Stimulated activated CD8-positive, alpha-beta memory T cell treated with anti-CD3 and anti-CD28 coated beads, Interleukin-15, amount 100 ng/mL, for 48 hours (primary cell): Measurements from ENCODE around the gene EFL1.
A peak's percentile ranks its signal among the peaks of the same experiment; 100 is the strongest.
"Not testable (repeated sequence)": the region's sequence is repeated elsewhere in the genome, so short reads cannot be mapped to it uniquely, and the experiment has no call there.

Experiments
- DNase-seq, 2 donors: peaks; one replicate each; pipeline ENCODE4 v3.0.0-alpha.2; 2020; ENCODE audit warnings: low read depth in 2 of 2

The EFL1 gene

DNA sequence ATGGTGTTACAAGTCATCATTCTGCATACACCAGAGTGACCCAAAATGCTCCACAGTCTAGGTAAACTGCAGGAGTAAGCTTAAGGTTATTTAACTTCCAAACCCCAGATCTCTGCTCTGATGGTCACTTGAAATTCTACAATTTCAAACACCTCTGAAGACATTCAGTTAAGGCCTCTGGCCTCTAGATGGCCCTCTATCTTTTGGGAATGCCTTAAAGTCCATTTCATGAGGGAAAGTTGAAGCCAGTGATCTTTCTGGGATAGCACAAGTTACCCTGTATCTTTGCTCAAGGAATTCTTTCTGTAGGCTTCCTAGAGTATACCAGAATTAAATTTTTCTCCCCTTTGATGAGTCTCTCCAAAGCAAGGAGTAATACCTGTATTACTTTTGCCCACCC lies 18.7 kb upstream of the EFL1 start:
- DNase-seq = not testable (repeated sequence)

DNA sequence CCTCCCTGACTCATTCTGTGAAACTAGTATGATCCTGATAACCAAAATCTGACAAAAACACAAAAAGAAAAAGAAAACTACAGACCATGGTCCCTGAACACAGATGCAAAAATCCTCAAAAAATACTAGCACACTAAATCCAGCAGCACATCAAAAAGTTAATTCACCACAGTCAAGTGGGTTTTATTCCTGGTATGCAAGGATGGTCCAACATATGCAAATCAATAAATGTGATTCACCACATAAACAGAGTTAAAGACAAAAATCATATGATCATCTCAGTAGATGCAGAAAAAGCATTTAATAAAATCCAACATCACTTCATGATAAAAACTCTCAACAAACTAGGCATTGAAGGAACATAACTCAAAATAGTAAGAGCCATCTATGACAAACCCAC lies 12.9 kb upstream of the EFL1 start:
- DNase-seq = no peak

DNA sequence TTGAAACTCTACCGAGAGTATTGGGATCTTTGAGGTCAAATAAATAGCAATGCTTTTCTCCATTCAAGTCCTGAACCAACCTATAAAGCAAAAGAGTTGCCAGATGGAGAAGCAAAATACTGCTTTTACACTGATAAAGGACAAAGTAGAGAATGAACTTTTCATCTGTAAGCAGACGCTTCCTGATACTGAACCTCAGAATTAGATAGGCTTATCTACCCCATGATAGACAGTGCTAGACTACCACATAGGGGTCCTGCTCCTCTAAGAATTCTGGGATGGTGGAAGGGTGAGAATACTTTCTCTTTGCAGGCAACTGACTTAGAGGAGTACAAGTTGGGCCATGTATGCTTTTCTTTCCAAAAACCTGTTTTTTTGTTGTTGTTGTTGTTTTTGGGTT lies 9.6 kb upstream of the EFL1 start:
- no peak for DNase-seq

DNA sequence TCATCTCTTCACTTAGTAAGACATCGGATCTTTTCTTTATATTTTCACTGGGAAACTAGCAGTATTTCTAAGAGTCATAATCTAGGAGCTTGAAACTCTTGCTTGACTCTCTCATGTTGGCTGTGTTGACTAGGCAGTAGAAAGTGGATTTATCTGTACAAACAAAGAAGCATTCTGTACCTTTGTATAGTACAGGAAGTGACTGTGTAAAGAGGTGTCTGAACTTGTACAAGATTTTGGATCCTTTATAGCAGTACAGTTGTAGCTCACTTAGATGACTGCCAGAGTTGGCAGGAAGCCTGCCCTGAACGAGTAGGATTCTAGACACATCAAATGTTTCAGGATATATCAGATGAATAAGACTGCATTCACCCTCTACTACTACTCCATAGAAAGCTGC lies 5.9 kb upstream of the EFL1 start:
- not testable (repeated sequence) for DNase-seq

DNA sequence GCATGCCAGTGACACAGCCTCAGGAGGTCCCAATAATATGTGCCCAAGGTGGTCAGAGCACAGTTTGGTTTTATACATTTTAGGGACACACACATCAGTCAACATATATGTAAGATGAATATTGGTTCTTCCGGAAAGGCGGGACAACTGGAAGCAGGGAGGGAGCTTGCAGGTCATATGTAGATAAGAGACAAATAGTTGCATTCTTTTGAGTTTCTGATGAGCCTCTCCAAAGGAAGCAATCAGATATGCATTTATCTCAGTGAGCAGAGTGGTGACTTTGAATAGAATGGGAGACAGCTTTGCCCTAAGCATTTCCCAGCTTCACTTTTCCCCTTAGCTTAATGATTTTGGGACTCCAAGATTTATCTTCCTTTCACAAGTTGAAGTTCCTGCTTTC lies 4.6 kb upstream of the EFL1 start:
- not testable (repeated sequence) for DNase-seq

DNA sequence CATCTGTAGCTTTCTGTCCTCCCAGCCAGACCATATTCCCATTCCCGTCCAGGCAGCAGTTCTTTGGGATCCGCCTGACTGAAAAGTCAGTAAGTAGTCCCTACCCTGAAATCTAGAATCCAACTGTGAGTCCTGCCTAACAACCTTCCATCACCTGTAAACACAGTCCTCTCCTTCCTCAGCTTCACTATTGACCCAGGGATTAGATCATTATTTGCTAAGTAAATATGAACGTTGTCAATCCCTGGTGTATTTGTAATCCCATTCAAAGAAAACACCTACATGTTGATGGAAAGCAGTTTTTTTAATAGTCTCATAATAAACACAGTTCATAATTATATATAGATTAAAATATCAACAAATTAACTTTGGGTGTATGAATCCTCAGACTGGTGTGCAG lies 816 bp upstream of the EFL1 start:
- no peak for DNase-seq

DNA sequence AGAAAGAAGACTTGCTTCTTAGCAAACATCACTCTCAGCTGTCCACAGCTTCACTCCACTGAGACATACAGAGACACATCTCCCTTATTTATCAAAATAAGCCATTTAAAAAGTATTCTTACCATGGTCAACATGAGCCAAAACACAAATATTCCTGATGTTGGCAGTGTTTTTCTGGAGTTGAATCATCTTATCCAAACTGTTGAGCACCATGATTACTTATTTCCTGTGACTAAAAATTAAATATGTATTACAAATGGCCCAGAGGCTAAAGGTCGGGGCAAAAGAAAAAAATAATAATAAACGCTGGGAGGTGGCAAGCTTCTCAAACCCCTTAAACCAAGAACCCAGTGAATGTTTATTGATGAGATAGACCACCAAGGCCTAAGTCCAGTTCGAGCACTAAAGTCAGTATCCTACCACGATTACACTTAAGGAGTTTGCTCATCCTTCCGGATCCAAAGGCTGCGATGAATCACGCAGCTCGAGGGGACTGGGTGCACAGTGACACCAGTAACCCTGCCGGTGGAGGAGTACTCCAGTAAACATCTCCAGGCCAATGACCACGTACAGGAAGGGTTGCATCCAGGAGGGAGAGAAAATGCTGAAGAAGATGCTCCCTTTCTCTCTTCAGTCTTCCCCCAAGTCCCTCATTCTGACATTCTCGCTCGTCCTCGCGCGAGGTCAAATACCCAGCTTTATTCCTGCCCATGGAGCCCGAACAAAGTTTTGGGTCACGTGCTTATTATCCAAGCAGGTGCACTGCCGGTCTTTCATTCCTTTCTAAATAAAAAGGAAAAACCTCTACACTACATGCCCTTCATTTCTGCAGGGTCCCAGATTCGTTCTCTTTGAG lies 740 bp downstream of the EFL1 start:
- DNase-seq = peak; percentile 12 to 37

DNA sequence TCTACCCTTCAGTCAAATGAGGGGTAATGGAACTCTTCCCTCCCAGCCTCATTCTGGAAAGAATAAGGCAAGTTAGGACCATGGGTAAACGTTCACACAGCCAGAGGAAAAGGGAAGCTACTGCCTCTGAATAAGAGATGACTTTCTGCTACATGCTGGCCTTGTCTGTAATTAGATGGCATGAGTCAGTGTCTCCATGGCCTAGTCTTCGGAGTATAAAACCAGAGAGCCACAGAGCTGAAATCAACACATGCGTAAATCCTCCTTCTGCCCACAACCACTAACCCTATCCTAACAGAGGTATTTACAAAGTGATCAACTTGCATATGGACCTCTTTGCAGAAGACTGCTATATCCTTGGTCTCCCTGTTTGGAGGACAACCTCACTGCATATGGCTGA lies 14.3 kb downstream of the EFL1 start:
- DNase-seq = not testable (repeated sequence)

DNA sequence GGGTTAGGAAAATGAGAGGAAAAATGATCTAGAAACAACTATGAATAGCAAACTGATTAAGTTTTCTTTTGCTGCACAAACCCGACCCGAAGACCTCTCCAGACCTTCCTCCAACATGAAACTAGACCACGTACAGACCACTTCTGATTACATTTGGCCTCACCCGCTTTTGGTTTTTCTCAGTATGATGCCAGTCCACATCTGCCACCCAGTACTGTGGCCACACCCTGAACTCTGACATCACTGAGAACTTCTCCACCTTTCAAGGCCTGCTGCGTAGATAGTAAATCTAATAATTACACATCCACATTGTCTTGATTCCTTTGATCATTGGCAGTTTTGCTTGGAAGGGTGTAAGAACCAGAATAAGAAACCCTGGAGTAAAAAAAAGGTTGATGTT lies 16.6 kb downstream of the EFL1 start:
- DNase-seq = not testable (repeated sequence)

DNA sequence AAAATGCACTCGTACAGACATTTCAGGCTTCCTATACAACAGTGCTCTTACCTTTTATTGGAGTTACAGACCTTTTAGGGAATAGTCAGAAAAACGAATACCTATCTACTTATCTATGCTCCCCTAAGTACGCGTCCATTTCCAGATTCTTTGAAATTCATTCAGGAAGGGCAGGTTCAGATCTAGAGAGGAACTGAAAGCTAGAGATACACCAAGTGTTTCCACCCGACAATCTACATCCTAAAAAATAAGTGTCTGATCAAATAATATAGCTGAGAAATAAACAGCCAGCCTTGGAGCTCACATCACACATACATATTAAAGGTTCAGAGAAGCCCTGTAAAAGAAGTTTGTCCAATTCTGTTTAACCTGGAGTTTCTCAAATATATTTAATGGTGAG lies 18.9 kb downstream of the EFL1 start:
- not testable (repeated sequence) for DNase-seq

DNA sequence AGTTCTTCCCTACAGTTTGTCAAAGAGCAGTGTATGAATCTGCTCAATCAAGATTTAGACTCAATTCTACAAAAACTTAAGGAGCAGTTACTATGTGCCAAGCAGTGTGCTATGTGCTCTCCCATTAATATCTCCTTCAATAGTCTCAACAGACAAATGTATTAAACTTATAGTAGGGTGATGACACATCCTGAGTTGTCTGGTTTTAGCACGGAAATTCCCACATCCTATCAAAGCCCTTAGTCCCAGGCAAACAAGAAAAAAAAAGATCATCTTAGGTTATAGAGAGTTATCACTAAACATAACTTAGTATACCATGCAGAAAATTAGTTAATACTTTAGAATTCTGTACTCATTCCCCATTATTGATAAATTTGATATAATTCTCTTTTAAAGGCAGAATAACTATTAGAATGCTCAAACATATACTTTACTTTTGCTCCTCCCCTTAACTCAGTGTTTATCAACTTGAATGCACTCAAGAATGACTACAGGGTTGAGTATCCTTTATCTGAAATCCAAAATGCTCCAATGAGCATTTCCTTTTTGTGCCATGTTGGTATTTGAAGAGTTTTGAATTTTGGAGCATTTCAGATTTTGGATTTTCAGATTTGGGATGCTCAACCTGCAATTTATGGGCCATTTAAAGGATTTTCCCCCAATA lies 20.6 kb downstream of the EFL1 start:
- DNase-seq = not testable (repeated sequence)

DNA sequence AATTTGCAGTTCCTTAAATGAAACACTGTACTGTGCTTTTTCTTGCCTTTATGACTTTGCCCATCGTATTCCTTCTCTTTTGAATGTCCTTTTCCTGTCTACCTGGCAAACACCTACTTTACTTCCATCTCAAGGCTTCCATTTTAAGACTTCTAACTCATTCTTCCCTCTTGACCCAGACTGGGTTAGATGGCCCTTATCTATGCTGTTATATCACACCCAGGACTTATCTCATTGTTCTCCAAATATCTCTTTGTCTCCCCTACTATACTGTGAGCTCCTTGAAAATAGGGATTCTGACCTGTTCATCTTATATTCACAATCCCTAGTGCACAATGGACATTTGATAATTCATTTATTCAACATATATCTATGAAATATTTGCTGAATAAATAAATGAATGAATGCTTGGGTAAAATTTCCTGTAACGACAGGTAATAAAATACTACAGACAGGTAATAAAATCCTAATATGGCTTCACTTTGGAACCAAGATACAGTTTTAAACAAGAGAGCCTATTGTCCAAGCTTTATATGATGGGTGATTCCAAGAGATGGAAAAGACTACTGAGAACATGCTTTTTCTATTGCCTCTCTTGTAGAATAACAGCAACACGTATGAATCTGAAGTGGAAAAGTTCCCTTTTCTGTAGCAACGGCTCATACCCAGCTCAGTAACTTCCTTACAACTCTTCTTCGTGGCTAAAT lies 22.7 kb downstream of the EFL1 start:
- DNase-seq = no peak

DNA sequence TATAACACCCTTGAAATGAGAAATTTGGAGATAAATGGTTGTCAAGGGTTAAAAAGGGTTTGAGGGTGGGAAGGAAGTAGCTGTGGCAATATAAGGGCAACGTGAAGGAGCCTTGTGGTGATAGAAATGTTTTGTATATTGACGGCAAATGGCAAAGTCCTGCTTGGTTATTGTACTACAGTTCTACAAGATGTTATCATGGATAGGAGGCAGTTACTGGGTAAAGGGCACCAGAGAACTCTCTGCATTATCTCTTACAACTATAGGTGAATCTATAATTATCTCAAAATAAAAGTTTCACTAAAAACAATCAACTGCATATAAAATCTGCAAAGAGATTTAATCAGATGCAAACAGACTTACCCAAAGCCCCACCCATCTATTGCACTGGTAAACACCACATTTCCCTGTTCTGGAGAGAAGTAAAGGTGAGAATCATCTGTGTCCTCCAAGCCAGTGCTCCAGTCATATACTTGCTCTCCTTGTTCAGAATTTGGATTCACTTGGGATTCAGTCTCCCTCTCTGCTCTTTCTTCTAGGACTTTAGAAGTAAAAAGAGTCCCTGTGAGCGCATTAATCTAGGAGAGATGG lies 24.5 kb downstream of the EFL1 start:
- not testable (repeated sequence) for DNase-seq

DNA sequence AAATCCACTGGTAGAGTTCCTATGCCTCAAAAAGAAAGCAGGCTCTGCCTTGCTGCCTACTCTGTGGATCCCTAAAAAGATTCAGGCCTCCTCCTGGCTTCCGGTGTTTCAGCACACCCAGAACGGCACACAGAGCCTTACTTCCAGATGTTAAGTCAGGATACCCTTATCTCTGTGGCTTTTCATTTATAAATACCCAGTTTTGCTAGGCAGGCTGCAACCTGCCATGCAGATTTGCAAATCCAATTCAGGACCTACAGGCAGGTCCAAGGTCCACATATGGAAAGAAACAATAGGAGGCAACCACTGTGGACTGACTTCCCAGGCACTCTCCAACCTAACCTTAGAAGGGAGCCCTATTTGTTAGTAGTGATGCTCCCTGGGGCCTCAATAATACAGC lies 30.7 kb downstream of the EFL1 start:
- DNase-seq = no peak

DNA sequence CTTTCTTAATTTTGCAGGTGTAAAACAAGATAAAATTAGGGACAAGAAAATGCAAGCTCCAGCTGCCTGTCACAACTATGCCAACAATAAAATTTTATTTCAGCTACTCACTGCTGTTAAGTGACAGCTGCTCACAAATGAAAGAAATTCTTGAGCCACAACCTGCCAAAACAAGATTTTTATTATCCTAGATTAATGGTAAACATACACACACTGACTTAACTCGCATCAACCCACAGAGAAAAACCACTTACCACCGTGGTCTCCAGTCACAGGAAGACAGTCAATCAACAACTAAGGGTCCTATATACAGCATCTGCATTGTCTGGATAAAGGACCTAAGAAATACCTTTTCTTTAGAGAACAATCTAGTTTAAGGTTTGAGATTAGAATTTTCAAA lies 31.3 kb downstream of the EFL1 start:
- no peak for DNase-seq

DNA sequence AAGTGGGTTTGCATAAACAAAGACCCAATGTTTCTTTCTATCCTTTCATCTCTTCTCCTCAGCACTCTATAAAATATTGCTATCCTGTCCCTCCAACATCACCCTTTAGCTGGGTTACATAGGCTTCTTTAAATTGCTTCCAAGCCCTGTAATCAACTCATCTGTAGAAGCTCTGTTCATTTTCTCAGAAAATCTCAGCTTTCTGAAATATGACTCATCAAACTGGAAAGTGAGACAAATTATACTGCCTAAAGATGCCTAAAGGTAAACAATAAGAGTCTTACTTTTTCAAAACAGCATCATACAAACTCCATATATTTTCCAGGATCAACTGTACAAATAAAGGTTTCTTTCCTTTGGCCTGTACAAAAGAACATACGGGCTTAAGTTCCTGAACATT lies 33.8 kb downstream of the EFL1 start:
- DNase-seq = no peak

DNA sequence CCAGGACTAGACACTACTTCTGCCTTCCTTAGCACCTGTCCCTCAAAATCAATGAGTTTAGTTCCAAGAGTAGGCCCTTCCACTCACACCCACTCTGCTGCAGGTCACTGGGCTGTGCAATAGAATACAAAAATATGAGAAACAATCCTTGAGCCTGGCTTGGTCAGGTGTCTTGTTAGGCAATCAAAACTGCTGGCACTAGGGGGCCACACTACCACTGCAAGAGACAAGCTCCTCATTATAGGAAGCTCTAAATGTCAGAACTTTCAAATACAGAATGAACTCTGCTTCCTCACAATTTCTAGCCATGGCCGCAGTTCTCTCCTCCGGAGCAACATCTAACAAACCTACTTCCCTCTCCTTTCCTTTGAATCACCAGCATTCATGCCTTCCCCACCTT lies 41.0 kb downstream of the EFL1 start:
- DNase-seq = not testable (repeated sequence)

DNA sequence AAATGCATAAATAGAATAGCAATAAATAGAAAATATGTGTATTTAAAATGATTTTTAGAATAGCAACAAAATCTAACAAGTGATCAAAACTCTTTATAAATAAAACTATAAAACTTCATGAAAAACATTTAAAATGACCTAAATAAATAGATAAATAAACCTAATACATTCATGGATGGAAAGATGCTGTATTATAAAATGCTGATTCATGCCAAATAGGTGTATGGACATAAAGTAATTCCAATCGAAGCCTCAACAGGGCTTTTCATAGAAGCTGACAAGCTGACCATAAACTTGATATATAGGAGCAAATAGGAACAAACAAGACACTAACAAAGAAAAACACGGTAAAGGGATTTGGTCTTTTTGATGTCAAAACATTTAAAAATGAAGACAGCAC lies 46.4 kb downstream of the EFL1 start:
- not testable (repeated sequence) for DNase-seq

DNA sequence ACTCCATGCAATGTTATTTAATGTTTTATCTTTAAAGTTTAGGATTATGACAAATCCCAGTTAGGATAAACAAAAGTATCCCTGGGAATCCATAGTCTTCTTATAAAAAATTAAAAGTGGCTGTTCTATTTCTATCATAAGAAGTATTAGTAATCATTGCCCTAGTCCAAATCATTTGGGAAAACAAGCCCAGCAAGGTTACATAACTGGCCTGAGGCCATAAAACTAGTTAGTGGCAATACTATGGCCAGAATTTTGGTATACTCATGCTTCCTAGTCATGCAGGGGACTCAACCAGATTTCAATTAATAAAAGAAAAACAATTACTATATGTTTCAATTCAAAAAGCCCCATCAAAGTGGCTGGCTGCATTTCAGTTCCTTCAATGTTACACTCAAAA lies 50.3 kb downstream of the EFL1 start:
- DNase-seq = not testable (repeated sequence)

DNA sequence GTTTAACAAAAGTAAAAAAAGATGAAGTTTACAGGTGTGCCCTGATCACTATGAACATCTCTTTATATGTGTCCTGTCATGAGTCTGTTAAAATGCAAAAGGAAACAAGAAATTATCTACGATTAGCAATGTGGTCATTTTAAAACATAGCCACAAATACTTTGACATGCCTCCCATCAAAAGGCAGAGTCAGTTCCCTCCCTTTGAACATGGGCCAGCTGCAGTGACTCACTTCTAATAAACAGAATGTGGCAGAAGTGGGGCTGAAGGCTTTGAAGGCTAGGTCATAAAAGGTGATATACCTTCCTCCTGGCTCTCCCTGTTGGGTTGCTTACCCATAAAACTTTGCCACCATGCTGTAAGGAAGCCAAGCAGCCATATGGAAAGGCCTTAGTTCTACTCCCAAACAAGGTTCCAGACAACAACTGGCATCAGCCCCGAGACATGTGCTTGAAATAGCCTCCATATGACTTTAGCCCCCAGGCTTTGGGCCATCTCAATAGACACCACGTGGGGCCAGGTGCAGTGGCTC lies 52.4 kb downstream of the EFL1 start:
- not testable (repeated sequence) for DNase-seq

DNA sequence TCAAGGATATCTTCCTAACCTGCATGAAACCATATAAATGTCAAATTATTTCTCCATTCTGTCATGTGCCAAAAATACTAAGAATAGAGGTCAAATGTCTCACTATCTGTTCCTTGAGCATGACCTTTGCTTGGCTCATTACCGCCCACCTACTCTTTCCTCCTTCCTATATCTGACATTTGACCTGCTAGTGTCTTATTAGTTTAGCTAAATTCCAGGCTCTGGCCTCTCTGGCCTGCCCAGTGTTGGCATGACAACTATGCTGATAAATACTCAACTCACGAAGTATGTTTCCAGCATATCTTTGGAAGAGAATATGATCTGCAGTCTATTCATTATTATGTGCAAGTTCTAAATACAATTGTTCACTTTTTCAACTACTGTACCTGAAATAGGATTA lies 58.0 kb downstream of the EFL1 start:
- not testable (repeated sequence) for DNase-seq
